ENCODE measurements around the gene MAP4K2.

The MAP4K2 gene

DNA sequence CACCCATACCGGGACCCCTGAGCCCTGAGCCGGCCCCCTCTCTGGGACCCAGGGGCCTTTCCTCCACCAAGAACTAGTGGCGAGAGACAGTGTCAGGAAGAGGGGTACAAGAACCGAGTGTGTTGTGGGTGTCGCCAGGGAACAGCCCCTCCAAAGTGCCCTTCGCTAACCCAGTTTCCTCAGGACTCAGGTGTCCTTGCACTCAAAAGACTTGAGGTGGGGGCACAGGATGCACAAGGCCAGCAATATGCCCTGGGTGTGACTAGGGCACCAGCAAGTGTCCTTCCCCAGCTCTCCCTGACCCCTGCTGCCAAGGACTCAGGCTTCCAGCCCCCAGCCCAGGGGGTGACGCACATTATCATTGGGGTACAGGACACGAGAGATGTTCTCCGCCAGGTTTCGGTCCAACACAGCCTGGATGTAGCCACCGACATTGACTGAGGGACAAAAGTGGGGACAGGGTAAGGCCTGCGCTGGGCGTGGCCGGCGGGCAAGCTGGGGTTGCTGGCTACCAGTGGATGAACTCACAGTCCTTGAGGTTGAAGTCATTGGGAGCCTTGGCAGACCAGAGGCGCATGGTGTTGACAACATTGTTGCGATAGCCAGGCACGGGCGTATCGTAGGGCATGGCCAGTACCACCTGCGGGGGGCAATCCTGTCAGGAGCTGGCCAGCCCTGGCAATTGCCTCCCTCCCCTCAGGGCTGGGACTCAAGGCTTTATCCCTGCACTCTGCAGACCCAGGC lies 47.9 kb downstream of the MAP4K2 start:
- in situ Hi-C loops (cut with MboI; ENCODE audit: low pct_unique_long_range_greater_than_20kb, low sequenced_read_pairs, unreplicated experiment) = no loop called here
- DNase-seq (ENCODE audit: low spot score) = no peak
- TF ChIP-seq CTCF (IDR thresholded peaks at IDR 0.05; ENCODE audit: extremely low read depth, insufficient read depth, missing control alignments) = no peak

GRCh38 chr11:64754124-64754918 lies 48.7 kb downstream of the MAP4K2 start:
- no peak for TF ChIP-seq CTCF (IDR thresholded peaks at IDR 0.05; ENCODE audit: extremely low read depth, insufficient read depth, missing control alignments)
- no peak for DNase-seq (ENCODE audit: low spot score)
- in situ Hi-C loops (cut with MboI; ENCODE audit: low pct_unique_long_range_greater_than_20kb, low sequenced_read_pairs, unreplicated experiment) = no loop called here

DNA sequence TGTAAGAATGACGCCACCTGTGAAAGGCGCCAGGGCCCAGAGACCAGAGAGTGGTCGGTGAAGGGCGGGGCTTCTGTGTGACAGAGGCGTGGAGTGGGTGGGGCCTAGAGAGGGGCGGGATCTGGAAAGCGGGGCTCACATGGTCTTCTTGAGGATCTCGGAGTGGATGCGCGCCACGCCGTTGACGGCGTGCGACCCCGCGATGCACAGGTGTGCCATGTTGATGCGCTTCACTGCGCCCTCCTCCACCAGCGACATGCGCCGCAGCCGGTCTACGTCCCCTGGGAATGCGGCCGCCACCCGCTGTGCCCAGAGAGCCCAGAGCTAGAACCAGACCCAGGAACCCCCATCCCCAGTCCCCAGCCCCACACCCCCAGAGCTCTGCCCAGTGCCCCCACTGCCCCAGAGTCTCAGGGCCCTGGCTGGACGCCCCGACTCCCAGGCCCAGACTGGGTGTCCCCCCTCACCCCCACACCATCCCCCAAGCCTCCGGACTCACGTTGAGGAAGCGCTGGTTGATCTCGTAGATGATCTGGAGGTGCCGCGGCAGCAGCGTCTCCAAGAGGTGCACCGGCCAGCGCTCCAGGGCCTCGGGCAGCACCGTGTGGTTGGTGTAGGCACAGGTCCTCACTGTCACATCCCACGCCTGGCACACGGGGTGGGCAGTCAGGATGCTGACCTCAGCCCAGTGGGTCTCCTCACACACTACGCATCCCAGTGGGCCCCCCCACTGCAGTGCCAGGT lies 49.5 kb downstream of the MAP4K2 start:
- no peak for DNase-seq (ENCODE audit: low spot score)
- in situ Hi-C loops (cut with MboI; ENCODE audit: low pct_unique_long_range_greater_than_20kb, low sequenced_read_pairs, unreplicated experiment) = no loop called here

DNA sequence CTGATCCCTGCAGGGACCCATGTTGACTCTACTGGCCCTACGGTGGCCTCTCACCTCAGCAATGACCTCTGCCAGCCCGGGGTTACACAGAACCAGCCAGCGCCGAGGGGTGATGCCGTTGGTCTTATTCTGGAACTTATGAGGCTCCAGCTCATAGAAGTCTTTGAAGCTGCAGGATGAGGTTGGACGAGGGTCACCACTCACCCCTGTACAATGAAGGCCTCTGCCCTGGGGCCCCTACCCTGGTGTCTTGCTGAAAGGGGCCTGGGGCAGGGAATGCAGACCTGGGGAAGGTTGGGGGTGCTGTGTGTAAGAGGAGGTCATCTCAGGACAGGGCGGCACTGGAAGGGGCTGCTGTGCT lies 50.0 kb downstream of the MAP4K2 start:
- in situ Hi-C loops (cut with MboI; ENCODE audit: low pct_unique_long_range_greater_than_20kb, low sequenced_read_pairs, unreplicated experiment) = no loop called here
- no peak for TF ChIP-seq CTCF (IDR thresholded peaks at IDR 0.05; ENCODE audit: extremely low read depth, insufficient read depth, missing control alignments)
- no peak for DNase-seq (ENCODE audit: low spot score)

More for the DNA sequence above, 49.5 kb downstream of the MAP4K2 start:
- TF ChIP-seq CTCF (IDR thresholded peaks at IDR 0.05; ENCODE audit: extremely low read depth, insufficient read depth, missing control alignments) = no peak

DNA sequence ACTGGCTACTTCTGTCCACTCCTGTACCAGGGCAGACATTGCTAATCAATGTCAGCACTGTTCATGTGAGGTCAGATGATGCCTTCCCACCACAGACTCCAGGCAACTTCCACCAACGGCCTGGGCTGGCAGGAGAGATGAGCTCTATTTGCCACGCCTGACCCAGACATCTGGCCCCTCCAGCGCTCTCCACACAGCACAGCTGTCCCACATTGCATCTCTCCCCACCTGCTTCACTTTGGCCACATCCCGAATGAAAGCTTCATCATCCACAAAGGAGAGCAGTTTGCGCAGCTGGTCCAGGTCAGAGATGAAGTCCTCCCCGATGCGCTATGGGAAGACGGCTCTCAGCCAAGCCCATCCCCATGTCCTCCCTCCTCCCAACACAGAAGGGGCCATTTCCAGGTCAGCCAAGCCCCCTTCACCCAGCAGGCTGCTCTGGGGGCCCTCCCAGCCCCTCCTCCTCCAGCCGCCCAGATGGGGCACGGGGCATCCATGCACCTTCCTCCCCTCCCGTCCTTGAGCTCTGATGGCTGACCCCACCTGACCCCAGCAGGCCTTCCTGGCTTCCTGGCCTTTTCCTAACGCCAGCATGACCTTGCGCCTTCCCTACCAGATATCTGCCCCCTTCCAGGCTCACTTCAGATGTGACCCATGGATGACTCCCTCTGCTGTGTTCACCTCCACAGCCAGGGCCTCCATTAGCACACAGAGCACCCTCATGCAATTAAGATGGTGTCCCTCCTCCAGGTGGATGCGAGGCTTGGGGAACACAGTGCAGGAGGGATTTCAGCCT lies 50.6 kb downstream of the MAP4K2 start:
- TF ChIP-seq CTCF (IDR thresholded peaks at IDR 0.05; ENCODE audit: extremely low read depth, insufficient read depth, missing control alignments) = no peak
- in situ Hi-C loops (cut with MboI; ENCODE audit: low pct_unique_long_range_greater_than_20kb, low sequenced_read_pairs, unreplicated experiment) = no loop called here
- DNase-seq (ENCODE audit: low spot score) = no peak

DNA sequence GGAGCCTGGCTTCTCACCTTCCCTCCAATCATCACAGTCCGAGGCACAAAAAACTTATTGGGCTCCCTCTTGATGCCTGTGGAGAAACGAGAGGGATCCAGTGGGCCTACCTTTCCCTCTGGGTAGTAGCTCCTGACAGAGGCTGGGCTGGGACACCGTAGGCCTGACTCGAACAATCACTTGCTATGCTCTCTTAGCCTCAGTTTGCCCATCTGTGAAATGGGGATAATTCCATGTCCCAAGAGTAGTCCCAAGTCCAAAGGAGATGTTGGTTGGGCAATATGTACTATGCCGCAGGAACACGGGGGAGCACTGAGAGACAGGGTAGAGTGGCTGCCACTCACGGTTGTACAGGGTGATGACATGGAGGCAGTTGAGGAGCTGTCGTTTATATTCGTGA lies 51.4 kb downstream of the MAP4K2 start:
- in situ Hi-C loops (cut with MboI; ENCODE audit: low pct_unique_long_range_greater_than_20kb, low sequenced_read_pairs, unreplicated experiment) = no loop called here
- no peak for DNase-seq (ENCODE audit: low spot score)
- no peak for TF ChIP-seq CTCF (IDR thresholded peaks at IDR 0.05; ENCODE audit: extremely low read depth, insufficient read depth, missing control alignments)
